Upper lobe of left lung (tissue), 4 donors: ENCODE measurements around the gene SMPD1.

Experiments
- CTCF ChIP-seq, 6 experiments: fragments of 450-650 bp in 4 of 6; fragments of 200-600 bp in 2 of 6; sonication (generic) in 2 of 6; IDR thresholded peaks; one replicate each; pipeline ENCODE4 v1.5.1; 2016 to 2019; ENCODE audit warnings: antibody characterized with exemption in 6 of 6
- EP300 ChIP-seq, 4 donors: sonication (generic); formaldehyde crosslinking; IDR thresholded peaks; one replicate each; pipeline ENCODE4 v1.5.1; 2017; ENCODE audit warnings: antibody characterized with exemption in 4 of 4, control low read depth in 2 of 4
- POLR2A ChIP-seq, 4 donors: fragments of 450-650 bp; IDR thresholded peaks; one replicate each; pipeline ENCODE4 v1.5.1; 2016 to 2017; ENCODE audit warnings: antibody characterized with exemption in 4 of 4, mild to moderate bottlenecking in 2 of 4

- TF ChIP-seq CTCF (IDR thresholded peaks at IDR 0.05) (no peak), EP300 (IDR thresholded peaks at IDR 0.05) (no peak), POLR2A (IDR thresholded peaks at IDR 0.05) (no peak)
Measured at GRCh38 chr11:6391537-6392134, 1.4 kb downstream of the SMPD1 start.
